Measurements from ENCODE around the gene SPHK2. TPM values are rescaled to one million over a fixed set of nuclear protein-coding genes. Genes with fewer than 3 reads are reported as not detected.

The SPHK2 gene
- total RNA-seq, 2 donors from 2014 or later: 6.2 to 8.0 TPM

GRCh38 chr19:48606463-48607358 lies 12.6 kb upstream of the SPHK2 start, which contains the start of gene SPACA4:
TSS of gene SPACA4 (plus strand) at chr19:48606742. CDS start at chr19:48606979, 237 bp downstream.
- no peaks in the 10 kb centered on the region for H3K4me1 ChIP-seq
- no peak for DNase-seq (ENCODE audit: low spot score)
- H3K36me3 ChIP-seq: no peaks in the 10 kb centered on the region
- no peak within 1 kb of the TSS for H3K27ac ChIP-seq
- H3K27me3 ChIP-seq: no peaks in the 10 kb centered on the region
- no peak within 1 kb of the TSS for H3K4me3 ChIP-seq
- no peak for TF ChIP-seq CTCF (IDR thresholded peaks at IDR 0.05)
- H3K9me3 ChIP-seq: no peaks in the 10 kb centered on the region

- TF ChIP-seq CTCF (IDR thresholded peaks at IDR 0.05): no peak
- DNase-seq (ENCODE audit: low spot score): no peak
- H3K4me3 ChIP-seq: no peak overlapping the region
Measured at GRCh38 chr19:48607359-48607755, 11.9 kb upstream of the SPHK2 start.

GRCh38 chr19:48608798-48609263 lies 10.5 kb upstream of the SPHK2 start:
- peak in 1 of 2 donors; percentile 46 for TF ChIP-seq CTCF (IDR thresholded peaks at IDR 0.05)
- Histone ChIP-seq H3K4me1 (peaks cover 0 to 3% of the 10 kb centered on the region in 2 donors), H3K27me3 (no peaks in the 10 kb centered on the region), H3K27ac (no peak overlapping the region), H3K9me3 (no peaks in the 10 kb centered on the region), H3K4me3 (no peak overlapping the region), H3K36me3 (no peaks in the 10 kb centered on the region)
- no peak for DNase-seq (ENCODE audit: low spot score)

More at GRCh38 chr19:48607359-48607755, 11.9 kb upstream of the SPHK2 start:
- Histone ChIP-seq H3K4me1 (no peaks in the 10 kb centered on the region), H3K27ac (no peak overlapping the region), H3K27me3 (no peaks in the 10 kb centered on the region), H3K9me3 (no peaks in the 10 kb centered on the region), H3K36me3 (no peaks in the 10 kb centered on the region)

- no peak for DNase-seq (ENCODE audit: low spot score)
- Histone ChIP-seq H3K27me3 (no peaks in the 10 kb centered on the region), H3K36me3 (no peaks in the 10 kb centered on the region), H3K27ac (no peak overlapping the region), H3K9me3 (no peaks in the 10 kb centered on the region), H3K4me3 (no peak overlapping the region), H3K4me1 (peaks cover 0 to 11% of the 10 kb centered on the region in 2 donors)
- no peak for TF ChIP-seq CTCF (IDR thresholded peaks at IDR 0.05)
Measured at GRCh38 chr19:48609571-48610108, 9.7 kb upstream of the SPHK2 start.

GRCh38 chr19:48611872-48612271 lies 7.4 kb upstream of the SPHK2 start:
- H3K4me1 ChIP-seq: peaks cover 0 to 31% of the 10 kb centered on the region in 2 donors
- H3K27me3 ChIP-seq: no peaks in the 10 kb centered on the region
- H3K27ac ChIP-seq: no peak overlapping the region
- H3K9me3 ChIP-seq: no peaks in the 10 kb centered on the region
- TF ChIP-seq CTCF (IDR thresholded peaks at IDR 0.05): no peak
- no peak for DNase-seq (ENCODE audit: low spot score)
- peaks cover 20% of the 10 kb centered on the region for H3K36me3 ChIP-seq
- no peak overlapping the region for H3K4me3 ChIP-seq

All from right atrium auricular region (tissue), 2 donors.